MCF 10A (cell line): ENCODE results near the gene TRAF3IP1. TPM values are rescaled to one million over a fixed set of nuclear protein-coding genes. Genes with fewer than 3 reads are reported as not detected.

Experiments
- BruUV-seq: library from RNA; stranded (reverse); fragments of 400-500 nt; replicated peaks from 2 replicates; lab custom pipeline; 2021; lab: Mats Ljungman, UMichigan
- CTCF ChIA-PET: fragments of 300-600 bp; sonication (Branson Sonifier 250); formaldehyde crosslinking; extraction: SDS; loops from one replicate; lab custom pipeline; 2021; ENCODE audit warnings: antibody characterized with exemption, inconsistent platforms; lab: Yijun Ruan, JAX
- POLR2A ChIA-PET: fragments of 300-600, 350-650 bp; sonication (Branson Sonifier 250); formaldehyde crosslinking; extraction: SDS; loops from one replicate; lab custom pipeline; 2020; ENCODE audit warnings: antibody characterized with exemption, inconsistent platforms; lab: Yijun Ruan, JAX
- DNase-seq: peaks from one replicate; pipeline ENCODE4 v3.0.0-alpha.2; 2018; ENCODE audit not compliant: unreplicated experiment
- H3K27ac Mint-ChIP-seq: one replicate; pipeline ENCODE4 v1.8.0; 2022; ENCODE audit warnings: mild to moderate bottlenecking, low read depth, mixed read lengths; ENCODE audit not compliant: unreplicated experiment
- H3K27me3 Mint-ChIP-seq: one replicate; pipeline ENCODE4 v1.8.0; 2022; ENCODE audit warnings: mixed read lengths; ENCODE audit not compliant: insufficient read depth, unreplicated experiment
- H3K36me3 Mint-ChIP-seq: one replicate; pipeline ENCODE4 v1.8.0; 2022; ENCODE audit warnings: mild to moderate bottlenecking, moderate library complexity, mixed read lengths; ENCODE audit not compliant: insufficient read depth, unreplicated experiment
- H3K4me1 Mint-ChIP-seq: one replicate; pipeline ENCODE4 v1.8.0; 2022; ENCODE audit warnings: mixed read lengths; ENCODE audit not compliant: insufficient read depth, unreplicated experiment
- H3K4me3 Mint-ChIP-seq: one replicate; pipeline ENCODE4 v1.8.0; 2022; ENCODE audit warnings: mild to moderate bottlenecking, moderate library complexity, mixed read lengths; ENCODE audit not compliant: unreplicated experiment
- H3K9me3 Mint-ChIP-seq: one replicate; pipeline ENCODE4 v1.8.0; 2022; ENCODE audit warnings: mixed read lengths; ENCODE audit not compliant: unreplicated experiment
- intact Hi-C: fragments of 100-400 bp; cut with micrococcal nuclease; formaldehyde crosslinking; loops from 2 replicates; pipeline ENCODE4 v1.14.1; 2022
- total RNA-seq: library from RNA; stranded (reverse); gene quantifications from 2 replicates; pipeline ENCODE4 v1.2.3, GENCODE V29; 2022
- TF ChIP-seq, protein P1 (sequence below): fragments of 200-600 bp; IDR thresholded peaks from one replicate; pipeline ENCODE4 v1.8.0; 2022; ENCODE audit warnings: antibody characterized with exemption, mild to moderate bottlenecking; ENCODE audit not compliant: unreplicated experiment

Gene TRAF3IP1
- total RNA-seq, 1 experiment from 2014 or later = 19.1 TPM

DNA sequence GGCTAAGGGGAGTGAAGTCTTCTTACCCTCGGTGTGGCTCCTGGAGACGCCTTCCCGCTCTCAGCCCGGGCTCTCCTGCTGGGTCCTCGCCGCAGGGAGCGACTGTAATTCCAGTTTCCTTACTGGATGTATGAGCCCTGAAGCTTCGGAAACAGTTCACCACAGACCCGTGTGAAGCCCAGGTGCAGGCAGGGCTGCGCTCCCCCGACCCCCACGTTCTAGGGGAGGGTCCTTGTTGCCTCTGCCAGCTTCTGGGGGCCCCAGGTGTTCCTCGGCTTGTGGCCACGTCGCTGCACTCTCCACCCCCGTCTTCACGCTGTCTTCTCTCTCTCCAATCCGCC, 101.3 kb downstream of the TRAF3IP1 start:
- ChIA-PET POLR2A (interaction anchor here (0.7 kb wide), 1 partner anchor 188 kb away, joined by 3 read pairs; no protein-coding TSS in a partner anchor), CTCF (interaction anchor here (0.5 kb wide), 1 partner anchor 108 kb away, joined by 3 read pairs; no protein-coding TSS in a partner anchor)
- no peak overlapping the region for H3K4me3 Mint-ChIP-seq
- BruUV-seq = no TSS peak
- H3K27ac Mint-ChIP-seq = no peak overlapping the region
- peaks cover 12% of the 10 kb centered on the region for H3K4me1 Mint-ChIP-seq
- intact Hi-C loops = no loop called here
- no peak for DNase-seq
- H3K27me3 Mint-ChIP-seq = no peaks in the 10 kb centered on the region
- H3K36me3 Mint-ChIP-seq = peaks cover 5% of the 10 kb centered on the region
- TF ChIP-seq, protein P1, sequence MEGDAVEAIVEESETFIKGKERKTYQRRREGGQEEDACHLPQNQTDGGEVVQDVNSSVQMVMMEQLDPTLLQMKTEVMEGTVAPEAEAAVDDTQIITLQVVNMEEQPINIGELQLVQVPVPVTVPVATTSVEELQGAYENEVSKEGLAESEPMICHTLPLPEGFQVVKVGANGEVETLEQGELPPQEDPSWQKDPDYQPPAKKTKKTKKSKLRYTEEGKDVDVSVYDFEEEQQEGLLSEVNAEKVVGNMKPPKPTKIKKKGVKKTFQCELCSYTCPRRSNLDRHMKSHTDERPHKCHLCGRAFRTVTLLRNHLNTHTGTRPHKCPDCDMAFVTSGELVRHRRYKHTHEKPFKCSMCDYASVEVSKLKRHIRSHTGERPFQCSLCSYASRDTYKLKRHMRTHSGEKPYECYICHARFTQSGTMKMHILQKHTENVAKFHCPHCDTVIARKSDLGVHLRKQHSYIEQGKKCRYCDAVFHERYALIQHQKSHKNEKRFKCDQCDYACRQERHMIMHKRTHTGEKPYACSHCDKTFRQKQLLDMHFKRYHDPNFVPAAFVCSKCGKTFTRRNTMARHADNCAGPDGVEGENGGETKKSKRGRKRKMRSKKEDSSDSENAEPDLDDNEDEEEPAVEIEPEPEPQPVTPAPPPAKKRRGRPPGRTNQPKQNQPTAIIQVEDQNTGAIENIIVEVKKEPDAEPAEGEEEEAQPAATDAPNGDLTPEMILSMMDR = no peak
- H3K9me3 Mint-ChIP-seq = peaks cover 4% of the 10 kb centered on the region

DNA sequence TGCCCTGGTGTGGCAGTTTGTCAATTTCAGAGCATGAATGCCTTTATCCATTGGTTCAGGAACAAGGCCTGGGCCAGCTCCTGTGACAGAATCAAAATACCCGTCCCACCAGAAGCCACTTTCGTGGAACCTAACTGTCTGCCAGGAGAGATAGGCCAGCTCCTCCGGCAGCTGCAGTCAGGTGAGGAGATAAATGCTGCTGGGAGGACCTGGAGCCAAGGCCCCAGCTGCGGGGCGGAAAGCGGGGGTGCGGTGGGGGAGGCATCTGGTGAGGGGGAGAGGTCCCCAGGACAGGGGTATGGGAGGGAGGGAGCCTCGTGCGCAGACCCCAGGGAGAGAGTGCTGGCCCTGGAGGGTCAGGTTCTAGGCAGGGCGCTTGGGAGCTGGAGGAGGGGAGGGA, 102.0 kb downstream of the TRAF3IP1 start:
- ChIA-PET CTCF (no interaction called here), POLR2A (interaction anchor here (0.7 kb wide), 1 partner anchor 187 kb away, joined by 3 read pairs; no protein-coding TSS in a partner anchor)
- Mint-ChIP-seq H3K36me3 (peaks cover 5% of the 10 kb centered on the region), H3K27me3 (no peaks in the 10 kb centered on the region), H3K4me3 (no peak overlapping the region), H3K9me3 (no peaks in the 10 kb centered on the region), H3K4me1 (peaks cover 12% of the 10 kb centered on the region), H3K27ac (no peak overlapping the region)
- no TSS peak for BruUV-seq
- DNase-seq = no peak
- TF ChIP-seq, protein P1 = no peak
- intact Hi-C loops = no loop called here

DNA sequence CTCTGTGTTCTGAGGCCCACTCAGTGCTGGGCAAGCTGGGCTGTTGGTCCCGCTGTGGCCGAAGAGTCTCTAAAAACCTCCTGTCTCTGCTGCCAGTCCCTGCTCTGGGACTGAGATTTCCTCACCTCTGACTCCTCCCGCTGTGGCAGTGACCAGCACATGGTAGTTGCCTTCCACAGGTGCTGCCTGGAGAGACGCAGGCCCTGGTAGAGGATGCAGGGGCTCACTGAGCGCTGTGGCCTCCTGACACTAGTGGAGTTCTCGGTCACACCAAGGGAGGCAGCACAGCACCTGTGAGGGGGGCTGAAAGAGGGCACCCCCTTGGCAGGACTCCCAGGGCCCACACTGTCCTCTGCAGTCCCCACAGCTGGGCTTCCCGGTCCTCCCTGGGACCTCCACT, 102.6 kb downstream of the TRAF3IP1 start:
- no peak overlapping the region for H3K4me3 Mint-ChIP-seq
- TF ChIP-seq, protein P1 = no peak
- intact Hi-C loops = no loop called here
- CTCF ChIA-PET = no interaction called here
- no peaks in the 10 kb centered on the region for H3K9me3 Mint-ChIP-seq
- no peaks in the 10 kb centered on the region for H3K27me3 Mint-ChIP-seq
- POLR2A ChIA-PET = no interaction called here
- H3K4me1 Mint-ChIP-seq = peaks cover 14% of the 10 kb centered on the region
- H3K36me3 Mint-ChIP-seq = peaks cover 5% of the 10 kb centered on the region
- BruUV-seq = no TSS peak
- H3K27ac Mint-ChIP-seq = no peak overlapping the region
- DNase-seq = no peak

DNA sequence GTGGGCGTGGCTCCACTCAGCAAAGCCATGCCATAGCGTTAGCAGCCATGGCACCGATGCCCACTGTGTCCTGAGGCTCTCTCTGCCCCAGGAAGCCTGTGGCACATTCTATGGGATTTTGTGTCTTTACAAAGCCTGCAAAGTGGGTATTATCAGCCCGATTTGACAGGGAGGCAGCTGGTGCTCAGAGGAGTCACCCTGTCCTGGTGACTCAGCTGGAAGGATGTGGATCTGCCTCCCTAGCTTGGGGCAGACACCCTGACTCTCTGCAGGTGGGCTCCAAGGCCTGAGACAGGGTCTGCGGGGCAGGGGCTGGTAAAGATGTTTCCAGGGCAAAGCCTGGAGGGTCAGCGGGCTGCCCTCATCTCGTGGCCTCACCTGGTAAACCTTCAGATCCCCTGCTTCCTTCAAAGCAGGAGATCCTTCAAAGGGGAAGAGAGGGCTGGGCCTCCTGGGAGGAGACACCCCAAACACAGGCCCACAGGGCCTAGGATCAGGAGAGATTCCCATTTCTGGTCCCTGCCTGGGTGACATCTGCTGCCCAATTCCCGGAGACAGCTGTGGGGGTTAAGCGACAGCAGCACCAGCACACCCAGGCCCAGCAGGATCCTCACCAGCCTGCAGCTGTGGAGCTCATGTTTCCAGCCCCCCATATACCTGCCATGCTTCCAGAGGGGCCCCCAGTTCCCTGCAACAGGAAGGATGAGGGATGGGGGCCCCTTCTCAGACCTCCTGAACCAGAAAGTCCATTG, 103.4 kb downstream of the TRAF3IP1 start:
- Mint-ChIP-seq H3K9me3 (no peaks in the 10 kb centered on the region), H3K27ac (no peak overlapping the region), H3K27me3 (no peaks in the 10 kb centered on the region), H3K4me3 (no peak overlapping the region), H3K36me3 (peaks cover 5% of the 10 kb centered on the region), H3K4me1 (peaks cover 9% of the 10 kb centered on the region)
- no peak for DNase-seq
- TF ChIP-seq, protein P1 = no peak
- ChIA-PET CTCF (interaction anchor here (0.6 kb wide), 1 partner anchor 500 kb away, joined by 3 read pairs; no protein-coding TSS in a partner anchor), POLR2A (no interaction called here)
- intact Hi-C loops = no loop called here
- BruUV-seq = no TSS peak
